Gastrocnemius medialis (tissue), 4 donors: ENCODE measurements around the gene CRYGB. TPM values are rescaled to one million over a fixed set of nuclear protein-coding genes. Genes with fewer than 3 reads are reported as not detected.

Experiments used
- ATAC-seq, 2 donors: fragments of 150-250 bp; one replicate each; pipeline ENCODE4 v1.9.1; 2016
- DNase-seq, 2 donors: peaks; one replicate each; pipeline ENCODE4 v3.0.0-alpha.2; 2019
- H3K27ac ChIP-seq, 4 donors: fragments of 200-600 bp; sonication (generic); 1 replicate in 1 of 4; 2 replicates in 3 of 4; pipeline ENCODE4 v1.5.1; 2016 to 2018; ENCODE audit warnings: mild to moderate bottlenecking in 2 of 4, moderate library complexity in 1 of 4
- H3K27me3 ChIP-seq, 3 donors: fragments of 200-600 bp; sonication (generic) in 2 of 3; 1 replicate in 1 of 3; 2 replicates in 2 of 3; pipeline versions ENCODE4 v1.5.1 to v1.6.0; 2016 to 2019; ENCODE audit warnings: mild to moderate bottlenecking in 1 of 3, moderate library complexity in 1 of 3
- H3K36me3 ChIP-seq, 2 donors: fragments of 200-600 bp; sonication (generic) in 1 of 2; one replicate each; pipeline ENCODE4 v1.5.1; 2017 to 2018
- H3K4me1 ChIP-seq, 2 donors: fragments of 200-600 bp; sonication (generic) in 1 of 2; one replicate each; pipeline ENCODE4 v1.5.1; 2016 to 2017; ENCODE audit warnings: mild to moderate bottlenecking in 2 of 2
- H3K4me3 ChIP-seq, 4 donors: fragments of 200-600 bp; sonication (generic) in 3 of 4; 1 replicate in 1 of 4; 2 replicates in 3 of 4; pipeline ENCODE4 v1.5.1; 2016 to 2019; ENCODE audit warnings: mild to moderate bottlenecking in 2 of 4
- H3K9me3 ChIP-seq, 3 donors: fragments of 200-600 bp; sonication (generic) in 2 of 3; 1 replicate in 1 of 3; 2 replicates in 2 of 3; pipeline ENCODE4 v1.5.1; 2016 to 2019
- CTCF ChIP-seq, 5 experiments: fragments of 450-650 bp in 3 of 5; fragments of 200-600 bp in 2 of 5; sonication (generic) in 2 of 5; IDR thresholded peaks in 4 of 5; conservative IDR thresholded peaks in 1 of 5; 1 replicate in 4 of 5; 2 replicates in 1 of 5; pipeline ENCODE4 v1.5.1; 2016 to 2019; ENCODE audit warnings: antibody characterized with exemption in 5 of 5, mild to moderate bottlenecking in 3 of 5, moderate library complexity in 3 of 5
- POLR2A ChIP-seq, 2 donors: fragments of 450-650 bp; IDR thresholded peaks; one replicate each; pipeline ENCODE4 v1.6.1; 2017; ENCODE audit warnings: antibody characterized with exemption in 2 of 2, mild to moderate bottlenecking in 2 of 2, moderate library complexity in 2 of 2
- in situ Hi-C, 4 donors: fragments of 200-750 bp; cut with MboI; loops; one replicate each; pipeline versions ENCODE4 v1.15.0 to v1.8.0; 2017; ENCODE audit warnings: low sequenced_read_pairs in 4 of 4
- intact Hi-C: fragments of 100-400 bp; cut with DNase I; formaldehyde crosslinking; loops from one replicate; pipeline ENCODE4 v1.15.1; 2023; ENCODE audit warnings: low total_unique reads
- total RNA-seq, 4 donors: library from RNA; depleted of rRNA; stranded (reverse); fragments of >200 nt; gene quantifications; one replicate each; pipeline versions ENCODE4 v1.1.0 to v1.2.3, GENCODE V29; 2016

CRYGB gene
- total RNA-seq, 4 donors from 2014 or later = not detected

- ATAC-seq (no peak), DNase-seq (no peak)
- no peaks in the 10 kb centered on the region for H3K4me1 ChIP-seq
- in situ Hi-C loops = no loop called here
- TF ChIP-seq POLR2A (IDR thresholded peaks at IDR 0.05) = no peak
- no peak for TF ChIP-seq CTCF (IDR thresholded peaks at IDR 0.05 in 4 of 5, conservative IDR thresholded peaks at IDR 0.05 in 1 of 5)
- H3K9me3 ChIP-seq = no peaks in the 10 kb centered on the region
- no peaks in the 10 kb centered on the region for H3K36me3 ChIP-seq
- H3K27me3 ChIP-seq = no peaks in the 10 kb centered on the region
- intact Hi-C loops = no loop called here
- no peak overlapping the region for H3K4me3 ChIP-seq
- no peak overlapping the region for H3K27ac ChIP-seq
Observed at GRCh38 chr2:208098267-208098666, 47.7 kb downstream of the CRYGB start.

- Histone ChIP-seq H3K27ac (no peak overlapping the region), H3K27me3 (no peaks in the 10 kb centered on the region), H3K9me3 (no peaks in the 10 kb centered on the region), H3K4me3 (no peak overlapping the region), H3K36me3 (no peaks in the 10 kb centered on the region), H3K4me1 (no peaks in the 10 kb centered on the region)
- DNase-seq (no peak), ATAC-seq (no peak)
- intact Hi-C loops = no loop called here
- TF ChIP-seq POLR2A (IDR thresholded peaks at IDR 0.05) (no peak), CTCF (IDR thresholded peaks at IDR 0.05 in 4 of 5, conservative IDR thresholded peaks at IDR 0.05 in 1 of 5) (no peak)
- in situ Hi-C loops = no loop called here
Observed at GRCh38 chr2:208097801-208098200, 48.2 kb downstream of the CRYGB start.

- H3K4me3 ChIP-seq = no peak overlapping the region
- no peak overlapping the region for H3K27ac ChIP-seq
- no peaks in the 10 kb centered on the region for H3K27me3 ChIP-seq
- no peak for DNase-seq
- no peaks in the 10 kb centered on the region for H3K36me3 ChIP-seq
- TF ChIP-seq POLR2A (IDR thresholded peaks at IDR 0.05) = no peak
- TF ChIP-seq CTCF (IDR thresholded peaks at IDR 0.05 in 4 of 5, conservative IDR thresholded peaks at IDR 0.05 in 1 of 5) = no peak
- no peaks in the 10 kb centered on the region for H3K9me3 ChIP-seq
- intact Hi-C loops = no loop called here
- in situ Hi-C loops = no loop called here
- H3K4me1 ChIP-seq = no peaks in the 10 kb centered on the region
- ATAC-seq = no peak
Observed at GRCh38 chr2:208097313-208097712, 48.6 kb downstream of the CRYGB start.

- in situ Hi-C loops = no loop called here
- ATAC-seq (no peak), DNase-seq (no peak)
- no peaks in the 10 kb centered on the region for H3K9me3 ChIP-seq
- no peak overlapping the region for H3K27ac ChIP-seq
- no peaks in the 10 kb centered on the region for H3K27me3 ChIP-seq
- no peaks in the 10 kb centered on the region for H3K36me3 ChIP-seq
- no peaks in the 10 kb centered on the region for H3K4me1 ChIP-seq
- no peak overlapping the region for H3K4me3 ChIP-seq
- intact Hi-C loops = no loop called here
- no peak for TF ChIP-seq POLR2A (IDR thresholded peaks at IDR 0.05)
- TF ChIP-seq CTCF (IDR thresholded peaks at IDR 0.05 in 4 of 5, conservative IDR thresholded peaks at IDR 0.05 in 1 of 5) = no peak
Observed at GRCh38 chr2:208096080-208096479, 49.9 kb downstream of the CRYGB start.

GRCh38 chr2:208093128-208093527 is 52.8 kb downstream of the CRYGB start:
- H3K27ac ChIP-seq = no peak overlapping the region
- H3K9me3 ChIP-seq = no peaks in the 10 kb centered on the region
- no peaks in the 10 kb centered on the region for H3K27me3 ChIP-seq
- TF ChIP-seq CTCF (IDR thresholded peaks at IDR 0.05 in 4 of 5, conservative IDR thresholded peaks at IDR 0.05 in 1 of 5) (no peak), POLR2A (IDR thresholded peaks at IDR 0.05) (no peak)
- no peaks in the 10 kb centered on the region for H3K36me3 ChIP-seq
- H3K4me3 ChIP-seq = no peak overlapping the region
- no peak for ATAC-seq
- no peak for DNase-seq
- in situ Hi-C loops = no loop called here
- no peaks in the 10 kb centered on the region for H3K4me1 ChIP-seq
- intact Hi-C loops = no loop called here
